ENCODE data around the gene RPL13.

RPL13 gene

DNA sequence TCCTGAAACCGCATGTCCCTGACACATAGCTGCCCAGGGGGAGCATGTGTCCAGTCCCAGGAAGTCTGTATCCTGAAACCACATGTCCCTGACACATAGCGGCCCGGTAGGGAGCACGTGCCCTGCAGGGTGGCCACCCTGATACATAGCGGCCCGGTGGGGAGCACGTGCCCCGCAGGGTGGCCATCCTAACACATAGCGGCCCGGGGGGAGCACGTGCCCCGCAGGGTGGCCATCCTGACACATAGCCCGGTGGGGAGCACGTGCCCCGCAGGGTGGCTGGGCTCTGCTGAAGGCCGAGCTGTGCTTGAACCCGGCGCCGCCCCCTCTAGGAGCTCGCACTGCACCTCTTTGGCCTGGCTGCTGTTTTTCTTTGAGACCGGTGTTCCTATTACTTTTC, 18.7 kb upstream of the RPL13 start:
- in situ Hi-C loops (cut with HindIII; ENCODE audit: low pct_ligation_motif_present, low pct_unique_long_range_greater_than_20kb, low sequenced_read_pairs): no loop called here
- DNase-seq: no peak

GRCh38 chr16:89544113-89544512, 16.4 kb upstream of the RPL13 start:
- in situ Hi-C loops (cut with HindIII; ENCODE audit: low pct_ligation_motif_present, low pct_unique_long_range_greater_than_20kb, low sequenced_read_pairs): no loop called here
- DNase-seq: no peak

DNA sequence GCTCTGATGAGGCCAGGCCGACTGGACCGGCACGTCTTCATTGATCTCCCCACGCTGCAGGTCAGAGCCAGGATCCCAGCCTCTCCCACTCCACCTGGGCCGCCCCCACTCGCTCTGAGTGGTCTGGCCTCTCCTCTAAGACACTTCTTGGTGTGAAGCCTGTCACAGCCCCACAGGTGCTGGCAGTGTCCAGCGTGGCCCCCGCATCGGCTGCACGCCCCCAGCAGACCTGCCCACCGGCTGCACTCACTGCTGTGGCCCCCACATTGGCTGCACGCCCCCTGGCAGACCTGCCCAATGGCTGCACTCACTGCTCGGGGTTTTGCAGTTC, 15.8 kb upstream of the RPL13 start:
- no peak for DNase-seq
- in situ Hi-C loops (cut with HindIII; ENCODE audit: low pct_ligation_motif_present, low pct_unique_long_range_greater_than_20kb, low sequenced_read_pairs): no loop called here

DNA sequence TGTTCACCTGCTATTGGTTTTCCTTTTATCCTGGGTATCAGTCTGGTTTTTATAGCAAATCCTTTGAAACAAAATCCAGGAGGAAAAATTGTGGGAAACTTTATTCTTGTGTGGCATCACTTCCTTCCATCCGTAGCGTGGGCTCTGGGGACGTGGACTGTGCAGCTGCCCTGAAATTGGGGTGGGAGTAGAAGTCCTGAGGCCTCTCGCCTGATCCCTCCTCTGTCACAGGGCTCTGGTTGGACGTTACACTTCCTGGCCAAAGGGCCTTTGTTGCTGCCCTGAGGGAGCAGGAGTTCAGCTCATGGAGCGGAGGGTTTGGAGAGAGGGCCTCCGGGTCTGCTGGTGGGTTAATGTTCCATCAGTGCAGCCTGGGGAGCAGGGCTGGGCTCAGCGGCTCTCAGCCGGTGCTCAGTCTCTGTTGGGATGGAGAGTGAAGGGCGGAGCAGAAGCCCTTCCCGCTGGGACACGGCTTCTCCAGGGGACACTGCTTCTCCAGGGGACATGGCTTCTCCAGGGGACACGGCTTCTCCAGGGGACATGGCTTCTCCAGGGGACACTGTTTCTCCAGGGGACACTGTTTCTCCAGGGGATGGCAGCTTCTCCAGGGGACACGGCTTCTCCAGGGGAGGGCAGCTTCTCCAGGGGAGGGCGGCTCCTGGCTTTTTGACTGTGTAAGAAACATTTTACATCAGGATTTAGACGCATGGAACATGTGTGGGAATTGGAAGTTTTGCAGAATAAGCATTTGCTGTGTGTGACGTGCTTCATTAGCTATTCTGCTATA, 15.2 kb upstream of the RPL13 start:
- in situ Hi-C loops (cut with HindIII; ENCODE audit: low pct_ligation_motif_present, low pct_unique_long_range_greater_than_20kb, low sequenced_read_pairs): no loop called here
- DNase-seq: no peak

DNA sequence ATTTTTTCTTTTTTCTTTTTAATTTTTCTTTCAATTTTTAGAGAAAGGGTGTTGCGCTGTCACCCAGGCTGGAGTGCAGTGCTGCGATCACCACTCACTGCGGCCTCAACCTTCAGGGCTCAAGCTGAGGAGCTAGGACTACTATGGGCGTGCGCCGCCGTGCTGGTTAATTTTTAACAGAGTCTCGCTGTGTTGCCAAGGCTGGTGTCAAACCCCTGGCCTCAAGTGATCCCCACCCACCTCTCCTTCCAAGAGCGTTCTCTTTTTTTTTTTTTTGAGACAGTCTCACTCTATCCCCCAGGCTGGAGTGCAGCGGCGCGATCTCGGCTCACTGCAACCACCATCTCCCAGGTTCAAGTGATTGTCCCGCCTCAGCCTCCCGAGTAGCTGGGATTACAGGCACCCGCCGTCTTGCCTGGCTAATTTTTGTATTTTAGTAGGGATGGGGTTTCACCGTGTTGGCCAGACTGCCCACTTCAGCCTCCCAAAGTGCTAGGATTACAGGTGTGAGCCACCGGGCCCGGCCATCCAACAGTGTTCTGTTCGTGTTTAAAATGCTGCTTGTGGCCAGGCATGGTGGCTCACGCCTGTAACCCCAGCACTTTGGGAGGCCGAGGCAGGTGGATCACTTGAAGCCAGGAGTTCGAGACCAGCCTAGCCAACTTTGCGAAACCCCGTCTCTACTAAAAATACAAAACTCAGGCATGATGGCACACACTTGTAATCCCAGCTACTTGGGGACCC, 14.5 kb upstream of the RPL13 start:
- in situ Hi-C loops (cut with HindIII; ENCODE audit: low pct_ligation_motif_present, low pct_unique_long_range_greater_than_20kb, low sequenced_read_pairs): no loop called here
- DNase-seq: no peak

DNA sequence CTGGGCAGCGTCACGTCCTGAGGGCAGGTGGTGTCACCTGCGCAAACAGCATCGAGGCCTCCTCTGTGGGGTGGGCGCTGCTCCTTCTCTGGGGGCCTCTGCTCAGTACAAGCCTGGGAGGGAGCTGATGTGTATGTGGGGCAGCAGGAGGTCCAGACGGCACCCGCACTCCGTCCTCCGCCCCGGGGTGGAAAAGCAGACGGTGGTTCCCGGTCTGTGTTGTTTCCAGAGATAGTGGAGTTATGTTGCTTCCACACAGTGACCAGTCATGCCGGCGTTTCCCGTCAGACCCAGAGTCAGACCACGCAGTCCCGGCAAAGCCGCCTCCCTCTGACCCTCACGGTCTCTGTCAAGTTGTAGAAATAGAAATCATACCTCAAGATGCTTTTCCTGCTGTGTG, 13.7 kb upstream of the RPL13 start:
- in situ Hi-C loops (cut with HindIII; ENCODE audit: low pct_ligation_motif_present, low pct_unique_long_range_greater_than_20kb, low sequenced_read_pairs): no loop called here
- DNase-seq: no peak

- no peak for DNase-seq
- in situ Hi-C loops (cut with HindIII; ENCODE audit: low pct_ligation_motif_present, low pct_unique_long_range_greater_than_20kb, low sequenced_read_pairs): no loop called here
These were observed 13.2 kb upstream of the RPL13 start for GRCh38 chr16:89547291-89547690.

- in situ Hi-C loops (cut with HindIII; ENCODE audit: low pct_ligation_motif_present, low pct_unique_long_range_greater_than_20kb, low sequenced_read_pairs): no loop called here
- no peak for DNase-seq
These were observed 12.6 kb upstream of the RPL13 start for GRCh38 chr16:89547860-89548259.

DNA sequence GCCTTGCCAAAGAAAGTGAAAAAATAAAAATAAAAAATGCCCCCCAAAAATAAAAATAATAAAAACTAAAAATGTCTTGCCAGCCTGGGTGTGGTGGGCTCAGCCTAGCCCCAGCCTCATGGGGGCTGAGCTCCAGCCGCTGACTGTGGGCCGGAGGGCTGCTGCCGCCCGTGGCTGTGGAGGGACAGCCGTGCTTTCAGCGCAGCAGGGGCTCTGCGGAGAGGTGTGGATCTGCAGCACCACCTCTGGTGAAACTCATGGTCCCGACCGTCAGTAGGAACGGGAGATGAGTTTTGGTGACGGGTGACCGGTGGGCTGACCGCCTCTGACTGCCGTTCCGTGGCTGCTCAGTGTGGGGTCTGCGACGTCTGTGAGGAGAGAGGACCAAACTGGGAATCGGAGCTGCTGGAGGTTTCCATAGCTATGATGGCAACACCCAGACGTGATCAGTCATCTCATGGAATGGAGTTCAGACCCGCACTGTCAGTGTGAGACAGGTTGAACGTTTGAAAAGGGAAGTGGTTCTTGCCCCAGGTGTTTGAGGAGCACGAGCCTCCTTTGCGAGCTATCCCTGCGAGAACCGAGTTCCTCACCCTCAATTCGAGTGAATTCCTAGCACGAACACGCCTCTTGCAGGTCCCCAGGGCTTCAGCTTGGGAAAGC, 12.0 kb upstream of the RPL13 start:
- in situ Hi-C loops (cut with HindIII; ENCODE audit: low pct_ligation_motif_present, low pct_unique_long_range_greater_than_20kb, low sequenced_read_pairs): no loop called here
- no peak for DNase-seq

DNA sequence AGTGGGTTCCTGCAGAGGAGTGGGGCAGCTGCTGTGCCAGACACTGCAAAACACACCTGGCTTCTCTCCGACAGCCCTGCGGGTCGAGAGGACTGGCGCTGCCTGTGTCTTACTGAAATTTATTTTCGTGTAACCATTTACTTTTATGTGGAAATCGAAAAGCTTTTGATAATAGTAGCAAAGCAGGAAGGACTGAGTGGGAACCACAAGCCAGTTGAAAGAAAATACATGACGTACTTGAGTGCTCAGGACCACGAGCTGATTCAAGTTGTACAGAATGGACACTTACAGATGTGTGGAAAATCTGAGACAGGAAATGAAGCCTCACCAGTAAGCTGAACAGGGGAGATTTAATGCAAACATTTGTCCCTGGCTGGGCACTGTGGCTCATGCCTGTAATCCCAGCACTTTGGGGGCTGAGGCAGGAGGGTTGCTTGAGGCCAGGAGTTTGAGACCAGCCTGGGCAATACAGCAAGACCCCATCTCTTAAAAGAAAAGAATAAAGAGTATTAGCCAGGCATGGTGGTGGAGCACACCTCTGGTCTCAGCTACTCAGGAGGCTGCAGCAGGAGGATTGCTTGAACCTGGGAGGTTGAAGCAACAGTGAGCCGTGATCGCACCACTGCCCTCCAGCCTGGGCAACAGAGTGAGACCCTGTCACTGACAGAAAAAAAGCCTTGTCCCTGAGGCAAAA, 11.3 kb upstream of the RPL13 start:
- in situ Hi-C loops (cut with HindIII; ENCODE audit: low pct_ligation_motif_present, low pct_unique_long_range_greater_than_20kb, low sequenced_read_pairs): no loop called here
- DNase-seq: no peak

GRCh38 chr16:89550421-89551007, 10.0 kb upstream of the RPL13 start:
- DNase-seq: no peak
- in situ Hi-C loops (cut with HindIII; ENCODE audit: low pct_ligation_motif_present, low pct_unique_long_range_greater_than_20kb, low sequenced_read_pairs): no loop called here

DNA sequence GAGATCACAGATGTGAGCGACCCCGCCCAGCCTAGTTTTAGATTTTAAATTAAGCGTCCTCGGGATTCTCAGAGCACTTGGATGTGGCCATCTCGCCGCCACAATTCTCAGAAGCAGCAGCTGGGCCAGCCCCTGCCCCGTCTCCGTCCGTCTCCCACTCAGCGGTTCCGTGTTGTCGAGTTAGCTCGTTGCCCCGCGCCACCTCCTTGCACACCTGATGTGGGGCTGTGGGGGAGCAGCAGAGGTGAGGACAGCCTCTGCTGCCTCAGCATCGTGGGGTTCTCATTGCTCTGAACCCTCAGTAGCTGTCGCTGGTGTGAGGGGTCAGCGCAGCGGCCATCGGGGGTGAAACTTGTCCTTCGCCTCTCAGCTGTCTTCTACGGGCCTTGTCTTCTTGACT, 8.2 kb upstream of the RPL13 start:
- DNase-seq: no peak
- in situ Hi-C loops (cut with HindIII; ENCODE audit: low pct_ligation_motif_present, low pct_unique_long_range_greater_than_20kb, low sequenced_read_pairs): no loop called here

DNA sequence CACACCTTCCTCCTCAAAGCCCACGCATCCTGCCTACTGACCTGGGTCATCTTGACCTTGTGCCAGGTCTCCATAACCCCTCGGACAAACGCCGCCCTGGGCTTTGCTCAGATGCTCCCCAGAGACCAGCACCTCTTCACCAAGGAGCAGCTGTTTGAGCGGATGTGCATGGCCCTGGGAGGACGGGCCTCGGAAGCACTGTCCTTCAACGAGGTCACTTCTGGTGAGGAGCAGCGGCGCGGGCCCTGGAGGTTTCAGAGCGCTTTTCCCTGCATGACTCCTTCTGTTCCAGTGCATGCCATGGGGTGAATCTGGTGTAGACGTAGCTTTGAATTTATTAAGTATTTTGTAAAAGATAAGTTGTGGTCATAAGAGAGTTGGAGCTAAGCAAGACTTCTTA, 7.6 kb upstream of the RPL13 start:
- in situ Hi-C loops (cut with HindIII; ENCODE audit: low pct_ligation_motif_present, low pct_unique_long_range_greater_than_20kb, low sequenced_read_pairs): no loop called here
- DNase-seq: no peak

GRCh38 chr16:89553733-89554132, 6.7 kb upstream of the RPL13 start:
- in situ Hi-C loops (cut with HindIII; ENCODE audit: low pct_ligation_motif_present, low pct_unique_long_range_greater_than_20kb, low sequenced_read_pairs): no loop called here
- DNase-seq: no peak

DNA sequence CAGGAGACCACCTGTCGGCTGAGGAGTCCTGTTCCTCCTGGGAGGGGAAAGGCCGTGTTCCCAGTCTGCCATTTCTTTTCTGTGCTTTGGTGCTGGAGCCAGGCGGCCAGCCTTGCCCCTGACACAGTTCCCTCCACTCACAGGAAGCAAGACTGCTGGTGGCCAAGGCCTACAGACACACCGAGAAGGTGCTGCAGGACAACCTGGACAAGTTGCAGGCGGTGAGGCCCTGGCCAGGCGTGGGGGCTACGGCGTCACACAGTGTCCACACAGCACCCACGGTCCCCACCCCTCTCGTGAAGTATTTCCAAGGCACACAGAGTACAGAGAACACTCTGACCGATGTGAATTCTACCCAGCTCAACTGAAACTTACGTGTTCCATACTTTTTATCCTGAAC, 6.1 kb upstream of the RPL13 start:
- DNase-seq: no peak
- in situ Hi-C loops (cut with HindIII; ENCODE audit: low pct_ligation_motif_present, low pct_unique_long_range_greater_than_20kb, low sequenced_read_pairs): no loop called here

GRCh38 chr16:89555265-89555664, 5.2 kb upstream of the RPL13 start:
- DNase-seq: no peak
- in situ Hi-C loops (cut with HindIII; ENCODE audit: low pct_ligation_motif_present, low pct_unique_long_range_greater_than_20kb, low sequenced_read_pairs): no loop called here

- in situ Hi-C loops (cut with HindIII; ENCODE audit: low pct_ligation_motif_present, low pct_unique_long_range_greater_than_20kb, low sequenced_read_pairs): no loop called here
- no peak for DNase-seq
These were observed 4.7 kb upstream of the RPL13 start for GRCh38 chr16:89555780-89556179.

DNA sequence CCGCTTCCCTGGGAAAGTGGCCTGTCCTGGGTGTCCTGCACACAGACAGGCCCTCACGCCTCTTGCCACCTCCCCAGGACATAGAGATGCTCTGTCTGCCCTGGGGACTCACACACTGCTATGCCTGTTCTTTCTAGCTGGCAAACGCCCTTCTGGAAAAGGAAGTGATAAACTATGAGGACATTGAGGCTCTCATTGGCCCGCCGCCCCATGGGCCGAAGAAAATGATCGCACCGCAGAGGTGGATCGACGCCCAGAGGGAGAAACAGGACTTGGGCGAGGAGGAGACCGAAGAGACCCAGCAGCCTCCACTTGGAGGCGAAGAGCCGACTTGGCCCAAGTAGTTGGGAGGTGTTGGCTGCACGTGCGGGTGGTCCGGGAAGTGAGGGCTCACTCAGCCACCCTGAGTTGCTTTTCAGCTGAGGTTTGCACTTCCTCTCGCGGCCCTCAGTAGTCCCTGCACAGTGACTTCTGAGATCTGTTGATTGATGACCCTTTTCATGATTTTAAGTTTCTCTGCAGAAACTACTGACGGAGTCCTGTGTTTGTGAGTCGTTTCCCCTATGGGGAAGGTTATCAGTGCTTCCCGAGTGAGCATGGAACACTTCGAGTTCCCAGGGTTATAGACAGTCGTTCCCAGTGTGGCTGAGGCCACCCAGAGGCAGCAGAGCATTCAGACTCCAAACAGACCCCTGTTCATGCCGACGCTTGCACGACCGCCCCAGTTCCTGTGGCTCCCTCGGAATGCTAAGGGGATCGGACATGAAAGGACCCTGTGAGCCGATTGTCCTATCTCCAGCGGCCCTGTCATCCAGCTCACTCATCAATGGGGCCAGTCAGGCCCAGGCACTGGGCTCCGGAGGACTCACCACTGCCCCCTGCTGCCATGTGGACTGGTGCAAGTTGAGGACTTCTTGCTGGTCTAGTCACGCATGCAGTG, 3.5 kb upstream of the RPL13 start:
- in situ Hi-C loops (cut with HindIII; ENCODE audit: low pct_ligation_motif_present, low pct_unique_long_range_greater_than_20kb, low sequenced_read_pairs): no loop called here
- DNase-seq: peak; percentile 82

Measured in ACHN (cell line).